Measurements from ENCODE around the gene RBMS3. TPM values are rescaled to one million over a fixed set of nuclear protein-coding genes. Genes with fewer than 3 reads are reported as not detected.
A peak's percentile ranks its signal among the peaks of the same experiment; 100 is the strongest.

Gene RBMS3
- total and polyA plus RNA-seq, 4 donors = 29.1 to 86.7 (median 58.1) TPM

DNA sequence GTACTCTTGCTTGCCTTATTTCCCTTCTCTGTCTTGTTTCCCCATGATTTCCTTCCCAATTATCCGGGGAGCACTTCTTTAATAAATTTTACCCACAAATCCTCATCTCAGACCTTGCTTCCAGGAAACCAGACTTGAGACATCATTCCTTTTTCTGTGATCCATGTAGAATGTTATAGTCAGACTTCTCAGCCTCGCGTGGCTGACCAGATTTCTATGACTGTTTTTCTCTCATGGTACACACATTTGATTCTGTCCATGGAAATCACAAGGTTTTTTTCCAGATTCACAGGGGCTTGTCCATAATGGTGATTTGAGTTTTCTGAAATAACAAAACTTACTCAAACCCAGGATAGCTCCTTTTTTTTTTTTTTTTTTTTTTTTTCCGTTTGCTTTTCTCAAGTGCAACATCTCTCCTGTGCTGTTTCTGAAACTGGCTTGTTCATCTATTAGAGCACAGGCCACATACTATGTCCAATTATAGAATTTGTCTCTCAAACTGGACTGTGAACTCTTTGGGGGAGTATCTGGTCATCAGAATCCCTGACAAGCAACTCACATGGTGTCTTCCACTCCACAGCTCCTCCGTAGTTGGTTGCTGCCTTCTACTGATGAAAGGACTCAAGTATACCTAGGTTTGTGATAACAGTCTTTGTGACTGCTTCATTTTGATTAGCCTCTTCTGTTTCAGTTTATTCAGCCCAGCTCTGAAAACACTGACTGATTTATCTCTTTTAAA lies 50.8 kb downstream of the RBMS3 start:
- 60% methylated on average over 1 of the region's 5 CpGs for WGBS (ENCODE audit: insufficient coverage)
- no peaks in the 10 kb centered on the region for H3K9me3 ChIP-seq (ENCODE audit: control insufficient read depth, insufficient read depth, low read length)
- no peaks in the 10 kb centered on the region for H3K4me1 ChIP-seq (ENCODE audit: control insufficient read depth, insufficient read depth, low read length)
- H3K27ac ChIP-seq (ENCODE audit: low read depth, low read length) = peak overlapping the region; percentile 8
- no peak for DNase-seq (ENCODE audit: low read depth in 4 of 6, low spot score in 6 of 6)
- no peaks in the 10 kb centered on the region for H3K27me3 ChIP-seq (ENCODE audit: control insufficient read depth, insufficient read depth, low read length)
- no peak overlapping the region for H3K4me3 ChIP-seq (ENCODE audit: low read depth, low read length)
- no peaks in the 10 kb centered on the region for H3K36me3 ChIP-seq (ENCODE audit: control insufficient read depth, insufficient read depth, low read length)

DNA sequence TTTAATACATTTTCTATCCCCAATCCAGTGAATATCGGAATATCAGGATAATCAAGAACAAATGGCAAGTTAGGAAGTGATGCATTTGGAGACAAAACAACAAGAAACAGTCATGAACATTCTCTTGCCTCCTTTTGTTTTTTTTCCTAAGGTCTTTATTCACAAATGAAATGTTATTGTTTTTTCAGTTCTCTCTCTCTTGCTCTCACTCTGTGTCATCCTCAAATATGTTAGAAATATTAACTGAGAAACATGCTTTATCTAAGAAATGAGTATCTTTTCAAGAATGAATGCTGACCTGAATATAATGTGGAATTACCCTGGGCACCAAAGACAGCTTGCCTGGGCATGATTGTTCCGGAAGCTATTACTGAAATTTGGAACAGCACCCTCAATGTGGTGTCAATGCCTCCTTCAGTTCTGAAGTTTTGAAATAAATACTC lies 51.3 kb downstream of the RBMS3 start:
- WGBS (ENCODE audit: insufficient coverage) = no CpG with 5 or more reads among the region's 2 CpGs
- no peaks in the 10 kb centered on the region for H3K27me3 ChIP-seq (ENCODE audit: control insufficient read depth, insufficient read depth, low read length)
- H3K36me3 ChIP-seq (ENCODE audit: control insufficient read depth, insufficient read depth, low read length) = no peaks in the 10 kb centered on the region
- H3K4me1 ChIP-seq (ENCODE audit: control insufficient read depth, insufficient read depth, low read length) = no peaks in the 10 kb centered on the region
- H3K9me3 ChIP-seq (ENCODE audit: control insufficient read depth, insufficient read depth, low read length) = no peaks in the 10 kb centered on the region
- H3K27ac ChIP-seq (ENCODE audit: low read depth, low read length) = no peak overlapping the region
- DNase-seq (ENCODE audit: low read depth in 4 of 6, low spot score in 6 of 6) = no peak
- no peak overlapping the region for H3K4me3 ChIP-seq (ENCODE audit: low read depth, low read length)

DNA sequence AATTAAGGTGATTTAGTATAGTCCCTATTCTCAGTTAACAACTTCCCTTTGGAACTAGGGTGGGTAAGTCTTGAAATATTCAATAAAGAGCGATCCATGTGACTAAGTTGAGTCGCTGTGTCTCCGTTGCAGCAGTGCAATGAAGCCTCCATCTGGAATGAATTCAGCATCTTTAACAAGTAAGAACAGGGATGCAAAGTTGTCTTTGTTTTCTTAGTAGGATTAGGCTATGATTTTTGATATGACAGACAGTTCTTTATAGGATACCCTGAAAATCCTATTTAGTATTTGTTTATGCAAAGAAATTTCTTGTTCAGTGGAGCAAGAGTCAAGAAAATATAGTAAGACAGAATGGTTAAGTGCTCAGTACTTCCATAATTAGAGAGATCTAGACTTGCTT lies 52.7 kb downstream of the RBMS3 start:
- Histone ChIP-seq H3K9me3 (ENCODE audit: control insufficient read depth, insufficient read depth, low read length) (no peaks in the 10 kb centered on the region), H3K4me1 (ENCODE audit: control insufficient read depth, insufficient read depth, low read length) (no peaks in the 10 kb centered on the region), H3K27ac (ENCODE audit: low read depth, low read length) (peak overlapping the region; percentile 12), H3K4me3 (ENCODE audit: low read depth, low read length) (no peak overlapping the region), H3K36me3 (ENCODE audit: control insufficient read depth, insufficient read depth, low read length) (no peaks in the 10 kb centered on the region), H3K27me3 (ENCODE audit: control insufficient read depth, insufficient read depth, low read length) (no peaks in the 10 kb centered on the region)
- WGBS (ENCODE audit: insufficient coverage) = no CpG with 5 or more reads among the region's 3 CpGs
- DNase-seq (ENCODE audit: low read depth in 4 of 6, low spot score in 6 of 6) = peak in 1 of 6 donors; percentile 63

DNA sequence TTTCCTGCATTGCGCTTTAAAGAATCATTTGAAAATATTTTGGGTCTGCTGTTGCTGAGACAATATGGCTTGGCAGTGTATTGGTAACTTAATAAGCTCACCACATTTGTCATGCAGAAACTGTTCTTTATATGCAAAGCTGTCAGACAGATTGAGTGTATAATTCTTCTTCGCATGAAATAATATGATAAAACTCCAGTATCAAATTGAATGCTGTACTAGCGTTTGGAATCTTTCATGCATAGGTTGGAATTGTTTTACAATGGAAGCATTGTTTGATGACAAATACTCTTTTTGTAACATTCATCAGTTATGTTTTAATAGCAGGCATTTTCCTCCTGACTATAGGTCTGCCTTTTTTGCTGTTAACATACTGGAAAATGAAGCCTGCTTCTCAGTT lies 53.8 kb downstream of the RBMS3 start:
- peak in 2 of 6 donors; percentile 26 to 62 for DNase-seq (ENCODE audit: low read depth in 4 of 6, low spot score in 6 of 6)
- Histone ChIP-seq H3K27ac (ENCODE audit: low read depth, low read length) (peak overlapping the region; percentile 90), H3K4me1 (ENCODE audit: control insufficient read depth, insufficient read depth, low read length) (no peaks in the 10 kb centered on the region), H3K4me3 (ENCODE audit: low read depth, low read length) (no peak overlapping the region), H3K27me3 (ENCODE audit: control insufficient read depth, insufficient read depth, low read length) (no peaks in the 10 kb centered on the region), H3K9me3 (ENCODE audit: control insufficient read depth, insufficient read depth, low read length) (no peaks in the 10 kb centered on the region), H3K36me3 (ENCODE audit: control insufficient read depth, insufficient read depth, low read length) (no peaks in the 10 kb centered on the region)
- WGBS (ENCODE audit: insufficient coverage) = no CpG with 5 or more reads among the region's 3 CpGs

DNA sequence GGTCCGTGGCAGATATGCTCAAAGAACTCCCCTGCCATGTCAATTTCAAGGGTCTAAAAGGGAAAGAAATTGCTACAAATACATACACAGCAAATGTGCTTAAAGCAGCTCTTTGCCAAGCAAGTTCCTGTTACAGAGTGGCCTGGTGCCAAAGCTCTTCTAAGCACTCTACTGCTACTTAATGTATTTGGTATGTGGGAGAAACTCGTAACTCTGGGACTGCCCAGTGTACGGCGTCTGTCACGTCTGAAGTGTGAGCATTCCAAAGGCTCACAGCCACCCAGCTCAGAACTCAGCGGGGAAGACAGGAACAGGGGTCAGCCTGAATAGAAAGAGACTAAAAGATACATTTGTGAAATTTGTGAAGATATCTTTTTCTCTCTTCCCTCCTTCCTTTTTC lies 54.6 kb downstream of the RBMS3 start:
- Histone ChIP-seq H3K4me3 (ENCODE audit: low read depth, low read length) (peak overlapping the region; percentile 28), H3K4me1 (ENCODE audit: control insufficient read depth, insufficient read depth, low read length) (no peaks in the 10 kb centered on the region), H3K27me3 (ENCODE audit: control insufficient read depth, insufficient read depth, low read length) (no peaks in the 10 kb centered on the region), H3K36me3 (ENCODE audit: control insufficient read depth, insufficient read depth, low read length) (no peaks in the 10 kb centered on the region), H3K9me3 (ENCODE audit: control insufficient read depth, insufficient read depth, low read length) (no peaks in the 10 kb centered on the region), H3K27ac (ENCODE audit: low read depth, low read length) (peak overlapping the region; percentile 90)
- DNase-seq (ENCODE audit: low read depth in 4 of 6, low spot score in 6 of 6) = peak in 5 of 6 donors; percentile 48 to 93 (median 71)
- WGBS (ENCODE audit: insufficient coverage) = no CpG with 5 or more reads among the region's 6 CpGs

DNA sequence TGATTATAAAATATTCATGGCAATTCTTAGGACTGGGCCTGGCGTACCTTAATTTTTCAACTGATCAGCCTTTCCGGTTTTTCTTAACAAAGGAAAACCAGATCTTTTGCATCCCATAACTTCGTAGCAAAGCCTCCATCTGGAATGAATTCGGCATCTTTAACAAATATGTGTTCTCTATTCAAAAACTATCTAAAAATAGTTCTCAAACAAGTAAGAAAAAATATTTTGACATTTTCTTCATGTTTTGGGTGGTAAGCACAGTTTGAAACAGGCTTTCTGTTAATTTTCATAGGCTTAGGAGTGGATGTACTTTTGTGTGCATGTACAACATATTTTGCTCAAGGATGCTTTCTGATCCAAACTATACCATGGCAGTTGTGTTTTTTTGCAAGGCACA lies 55.1 kb downstream of the RBMS3 start:
- no peaks in the 10 kb centered on the region for H3K4me1 ChIP-seq (ENCODE audit: control insufficient read depth, insufficient read depth, low read length)
- H3K36me3 ChIP-seq (ENCODE audit: control insufficient read depth, insufficient read depth, low read length) = no peaks in the 10 kb centered on the region
- no CpG with 5 or more reads among the region's 4 CpGs for WGBS (ENCODE audit: insufficient coverage)
- peak overlapping the region; percentile 90 for H3K27ac ChIP-seq (ENCODE audit: low read depth, low read length)
- no peaks in the 10 kb centered on the region for H3K9me3 ChIP-seq (ENCODE audit: control insufficient read depth, insufficient read depth, low read length)
- H3K27me3 ChIP-seq (ENCODE audit: control insufficient read depth, insufficient read depth, low read length) = no peaks in the 10 kb centered on the region
- DNase-seq (ENCODE audit: low read depth in 4 of 6, low spot score in 6 of 6) = peak in 1 of 6 donors; percentile 59
- peak overlapping the region; percentile 28 for H3K4me3 ChIP-seq (ENCODE audit: low read depth, low read length)

DNA sequence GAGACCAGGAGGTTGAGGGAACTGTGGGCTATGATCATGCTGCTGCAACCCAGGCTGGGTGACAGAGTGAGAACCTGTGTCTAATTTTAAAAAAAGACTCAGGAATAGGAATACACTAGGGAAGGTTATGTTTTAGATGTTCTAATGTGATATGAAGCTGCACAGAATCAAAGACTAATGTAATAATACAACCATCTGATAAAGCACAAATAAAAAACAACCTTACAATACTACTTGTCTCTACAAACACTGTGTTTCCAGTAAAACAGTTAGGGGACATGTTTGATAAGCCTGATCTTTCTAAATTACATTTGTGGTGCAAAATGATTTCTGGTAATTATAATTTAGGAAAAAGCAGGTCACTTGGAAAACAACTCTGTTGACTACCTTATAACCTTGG lies 56.7 kb downstream of the RBMS3 start:
- no peaks in the 10 kb centered on the region for H3K9me3 ChIP-seq (ENCODE audit: control insufficient read depth, insufficient read depth, low read length)
- H3K27me3 ChIP-seq (ENCODE audit: control insufficient read depth, insufficient read depth, low read length) = no peaks in the 10 kb centered on the region
- DNase-seq (ENCODE audit: low read depth in 4 of 6, low spot score in 6 of 6) = no peak
- no peaks in the 10 kb centered on the region for H3K4me1 ChIP-seq (ENCODE audit: control insufficient read depth, insufficient read depth, low read length)
- no peaks in the 10 kb centered on the region for H3K36me3 ChIP-seq (ENCODE audit: control insufficient read depth, insufficient read depth, low read length)
- H3K4me3 ChIP-seq (ENCODE audit: low read depth, low read length) = no peak overlapping the region
- no peak overlapping the region for H3K27ac ChIP-seq (ENCODE audit: low read depth, low read length)

DNA sequence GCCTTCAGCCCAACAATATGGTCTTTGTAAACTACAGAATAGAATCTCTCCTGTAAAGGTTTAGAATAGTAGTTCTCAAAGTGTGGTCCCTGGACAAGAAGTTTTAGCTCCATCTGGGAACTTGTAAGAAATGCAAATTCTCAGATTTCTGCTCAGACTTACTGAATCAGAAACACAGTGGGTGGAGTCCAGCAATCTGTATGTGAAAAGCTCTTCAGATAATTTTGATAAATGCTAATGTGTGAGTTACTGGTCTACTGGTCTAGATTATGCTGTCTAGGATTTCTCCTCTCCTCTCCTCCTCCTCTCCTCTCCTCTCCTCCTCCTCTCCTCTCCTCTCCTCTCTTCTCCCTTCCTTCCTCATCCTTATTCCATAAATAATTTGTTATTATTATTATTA lies 57.5 kb downstream of the RBMS3 start:
- Histone ChIP-seq H3K4me3 (ENCODE audit: low read depth, low read length) (no peak overlapping the region), H3K27ac (ENCODE audit: low read depth, low read length) (no peak overlapping the region), H3K27me3 (ENCODE audit: control insufficient read depth, insufficient read depth, low read length) (no peaks in the 10 kb centered on the region), H3K9me3 (ENCODE audit: control insufficient read depth, insufficient read depth, low read length) (no peaks in the 10 kb centered on the region), H3K36me3 (ENCODE audit: control insufficient read depth, insufficient read depth, low read length) (no peaks in the 10 kb centered on the region), H3K4me1 (ENCODE audit: control insufficient read depth, insufficient read depth, low read length) (no peaks in the 10 kb centered on the region)
- no peak for DNase-seq (ENCODE audit: low read depth in 4 of 6, low spot score in 6 of 6)

DNA sequence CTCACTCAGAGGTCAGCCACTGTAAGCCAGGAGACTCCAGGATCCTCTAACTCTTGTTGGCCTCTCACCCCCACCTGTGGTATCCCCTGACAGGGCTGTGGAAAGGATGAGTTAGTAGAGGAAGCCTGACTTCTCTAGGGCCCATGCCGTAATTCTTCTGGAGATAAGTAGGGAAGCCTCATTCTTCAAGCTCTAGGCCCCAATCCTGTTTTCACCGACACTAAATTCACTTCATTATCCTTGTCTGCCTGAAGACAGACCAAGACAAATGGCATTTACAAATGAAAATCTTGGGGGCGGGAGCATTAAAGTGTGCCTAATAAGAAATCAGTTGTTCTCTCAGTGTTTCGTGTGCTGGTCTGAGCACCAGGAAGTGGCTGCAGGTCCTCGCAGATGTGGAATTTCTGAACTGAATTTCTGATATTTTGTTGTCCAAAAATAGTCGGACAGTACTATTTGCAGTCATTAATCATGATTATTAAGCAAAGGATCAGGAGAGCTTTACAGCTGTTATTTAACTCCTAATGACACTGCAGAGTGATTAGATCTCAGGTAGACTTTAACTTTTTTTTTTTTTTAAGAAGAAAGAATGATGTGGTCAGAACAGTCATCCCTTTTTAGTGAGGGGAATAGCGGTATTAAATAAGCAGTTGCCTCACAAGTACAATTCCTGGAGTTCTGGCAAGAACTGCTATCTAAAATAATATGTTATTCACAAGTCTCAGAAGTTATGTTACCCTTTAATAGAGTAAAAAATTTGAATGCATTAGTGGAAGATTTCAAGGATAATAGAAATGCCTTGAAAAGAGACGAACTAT lies 58.4 kb downstream of the RBMS3 start:
- Histone ChIP-seq H3K27ac (ENCODE audit: low read depth, low read length) (no peak overlapping the region), H3K4me3 (ENCODE audit: low read depth, low read length) (no peak overlapping the region), H3K27me3 (ENCODE audit: control insufficient read depth, insufficient read depth, low read length) (no peaks in the 10 kb centered on the region), H3K36me3 (ENCODE audit: control insufficient read depth, insufficient read depth, low read length) (no peaks in the 10 kb centered on the region), H3K9me3 (ENCODE audit: control insufficient read depth, insufficient read depth, low read length) (no peaks in the 10 kb centered on the region), H3K4me1 (ENCODE audit: control insufficient read depth, insufficient read depth, low read length) (no peaks in the 10 kb centered on the region)
- DNase-seq (ENCODE audit: low read depth in 4 of 6, low spot score in 6 of 6) = no peak
- WGBS (ENCODE audit: insufficient coverage) = 87% methylated on average over 3 of the region's 8 CpGs

DNA sequence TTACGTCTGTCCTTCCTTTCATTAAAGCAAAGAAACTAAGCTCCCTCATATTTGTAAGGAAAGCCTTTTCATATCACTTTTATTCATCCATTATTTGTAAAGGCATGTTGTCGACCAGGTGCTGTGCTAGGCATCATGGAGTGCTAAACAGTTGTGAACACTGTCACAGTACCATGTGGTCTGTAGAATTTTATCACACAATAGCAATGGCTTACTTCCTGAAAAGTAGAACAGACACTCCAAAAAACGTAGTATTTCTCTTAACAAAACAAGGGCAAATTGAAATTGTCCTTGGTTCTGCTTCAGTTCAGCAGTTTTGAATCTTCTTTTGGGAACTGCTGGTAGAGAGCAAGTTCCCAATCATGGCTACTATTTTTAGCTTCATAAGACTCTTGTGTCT lies 63.3 kb downstream of the RBMS3 start:
- no CpG with 5 or more reads among the region's 3 CpGs for WGBS (ENCODE audit: insufficient coverage)
- Histone ChIP-seq H3K36me3 (ENCODE audit: control insufficient read depth, insufficient read depth, low read length) (no peaks in the 10 kb centered on the region), H3K4me3 (ENCODE audit: low read depth, low read length) (no peak overlapping the region), H3K4me1 (ENCODE audit: control insufficient read depth, insufficient read depth, low read length) (no peaks in the 10 kb centered on the region), H3K27ac (ENCODE audit: low read depth, low read length) (no peak overlapping the region), H3K9me3 (ENCODE audit: control insufficient read depth, insufficient read depth, low read length) (no peaks in the 10 kb centered on the region), H3K27me3 (ENCODE audit: control insufficient read depth, insufficient read depth, low read length) (no peaks in the 10 kb centered on the region)
- no peak for DNase-seq (ENCODE audit: low read depth in 4 of 6, low spot score in 6 of 6)

Data from spinal cord (tissue), 10 donors.